Liver (tissue), 3 donors: ENCODE results near the gene POLD2.
A peak's percentile ranks its signal among the peaks of the same experiment; 100 is the strongest.

Experiments used
- JUND ChIP-seq, 2 donors: IDR thresholded peaks; 2 replicates each; pipeline ENCODE4 v1.6.1; 2016; ENCODE audit warnings: antibody characterized with exemption in 2 of 2
- RAD21 ChIP-seq, 2 donors: IDR thresholded peaks; 2 replicates each; pipeline ENCODE4 v1.6.1; 2016; ENCODE audit warnings: antibody characterized with exemption in 2 of 2, mild to moderate bottlenecking in 2 of 2
- REST ChIP-seq: IDR thresholded peaks from 2 replicates; pipeline ENCODE4 v1.6.1; 2016; ENCODE audit warnings: antibody characterized with exemption, mild to moderate bottlenecking
- SP1 ChIP-seq: IDR thresholded peaks from 2 replicates; pipeline ENCODE4 v1.6.1; 2018; ENCODE audit warnings: antibody characterized with exemption, mild to moderate bottlenecking
- TAF1 ChIP-seq: conservative IDR thresholded peaks from 2 replicates; pipeline ENCODE4 v1.6.1; 2016; ENCODE audit warnings: antibody characterized with exemption, mild to moderate bottlenecking
- YY1 ChIP-seq: IDR thresholded peaks from 2 replicates; pipeline ENCODE4 v1.6.1; 2016; ENCODE audit warnings: antibody characterized with exemption, mild to moderate bottlenecking
- TF ChIP-seq, protein P1 (sequence below): fragments of 150-350 bp; IDR thresholded peaks from 2 replicates; pipeline ENCODE4 v1.5.1; 2017; ENCODE audit warnings: improper control_type of control experiment, low read depth, low read length; ENCODE audit not compliant: missing input control
- TF ChIP-seq, protein P2 (sequence below): IDR thresholded peaks from 2 replicates; pipeline ENCODE4 v1.6.1; 2016; ENCODE audit warnings: antibody characterized with exemption
- donor health status: healthy.
- donor health status: healthy.

- TF ChIP-seq RAD21 (IDR thresholded peaks at IDR 0.05) (peak; percentile 75 to 83), TAF1 (no peak), SP1 (peak; percentile 26), YY1 (no peak), JUND (IDR thresholded peaks at IDR 0.05) (no peak), REST (no peak)
- TF ChIP-seq, protein P1, sequence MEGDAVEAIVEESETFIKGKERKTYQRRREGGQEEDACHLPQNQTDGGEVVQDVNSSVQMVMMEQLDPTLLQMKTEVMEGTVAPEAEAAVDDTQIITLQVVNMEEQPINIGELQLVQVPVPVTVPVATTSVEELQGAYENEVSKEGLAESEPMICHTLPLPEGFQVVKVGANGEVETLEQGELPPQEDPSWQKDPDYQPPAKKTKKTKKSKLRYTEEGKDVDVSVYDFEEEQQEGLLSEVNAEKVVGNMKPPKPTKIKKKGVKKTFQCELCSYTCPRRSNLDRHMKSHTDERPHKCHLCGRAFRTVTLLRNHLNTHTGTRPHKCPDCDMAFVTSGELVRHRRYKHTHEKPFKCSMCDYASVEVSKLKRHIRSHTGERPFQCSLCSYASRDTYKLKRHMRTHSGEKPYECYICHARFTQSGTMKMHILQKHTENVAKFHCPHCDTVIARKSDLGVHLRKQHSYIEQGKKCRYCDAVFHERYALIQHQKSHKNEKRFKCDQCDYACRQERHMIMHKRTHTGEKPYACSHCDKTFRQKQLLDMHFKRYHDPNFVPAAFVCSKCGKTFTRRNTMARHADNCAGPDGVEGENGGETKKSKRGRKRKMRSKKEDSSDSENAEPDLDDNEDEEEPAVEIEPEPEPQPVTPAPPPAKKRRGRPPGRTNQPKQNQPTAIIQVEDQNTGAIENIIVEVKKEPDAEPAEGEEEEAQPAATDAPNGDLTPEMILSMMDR, result peak; percentile 32
- TF ChIP-seq, protein P2, sequence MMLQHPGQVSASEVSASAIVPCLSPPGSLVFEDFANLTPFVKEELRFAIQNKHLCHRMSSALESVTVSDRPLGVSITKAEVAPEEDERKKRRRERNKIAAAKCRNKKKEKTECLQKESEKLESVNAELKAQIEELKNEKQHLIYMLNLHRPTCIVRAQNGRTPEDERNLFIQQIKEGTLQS, result no peak
Measured at GRCh38 chr7:44157116-44158080, 34.0 kb upstream of the POLD2 start.
